HG03064 (cell line): ENCODE data around the gene INSIG2.

Experiments
- ATAC-seq: cut with Tn5 transposase; IDR thresholded peaks from one replicate; pipeline ENCODE4 v1.9.1; 2021; ENCODE audit warnings: low read depth; ENCODE audit not compliant: unreplicated experiment

Gene INSIG2

GRCh38 chr2:118097657-118098056 is 9.4 kb downstream of the INSIG2 start:
- ATAC-seq: no peak

DNA sequence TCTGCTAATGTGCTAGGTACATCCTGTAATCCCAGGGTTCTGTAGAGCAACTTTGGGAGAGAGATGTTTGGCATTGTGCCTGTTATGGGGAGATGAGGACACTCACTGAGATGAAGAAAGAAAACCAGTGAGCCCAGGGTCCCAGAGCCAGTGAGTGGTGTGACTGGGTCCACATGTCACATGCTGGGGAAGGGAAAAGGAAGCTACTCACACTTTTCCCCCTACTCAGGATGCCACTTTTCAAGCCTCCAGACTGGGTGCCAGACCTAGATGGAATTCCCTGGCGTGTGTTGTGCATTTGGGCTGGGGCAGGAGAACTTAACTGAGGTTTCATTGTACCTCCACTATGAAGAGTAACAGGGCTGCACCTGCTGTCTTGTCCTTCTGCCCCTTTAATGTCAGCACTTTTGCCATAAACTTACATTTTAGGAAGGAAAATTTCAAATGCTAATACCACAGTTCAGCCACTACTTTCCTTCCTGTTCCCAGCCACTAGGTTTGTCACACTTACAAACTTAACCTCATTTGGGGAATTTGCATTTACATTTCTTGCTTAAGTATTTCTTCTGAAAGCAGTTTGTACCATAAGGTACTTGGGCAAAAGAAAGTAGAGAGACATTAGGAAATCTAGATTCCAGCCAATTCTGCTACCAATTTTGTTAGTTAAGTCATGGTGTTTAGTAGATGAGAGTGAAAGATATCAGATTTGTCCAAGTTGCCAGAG is 10.2 kb downstream of the INSIG2 start:
- no peak for ATAC-seq

GRCh38 chr2:118102433-118103082 is 14.3 kb downstream of the INSIG2 start:
- ATAC-seq: no peak

DNA sequence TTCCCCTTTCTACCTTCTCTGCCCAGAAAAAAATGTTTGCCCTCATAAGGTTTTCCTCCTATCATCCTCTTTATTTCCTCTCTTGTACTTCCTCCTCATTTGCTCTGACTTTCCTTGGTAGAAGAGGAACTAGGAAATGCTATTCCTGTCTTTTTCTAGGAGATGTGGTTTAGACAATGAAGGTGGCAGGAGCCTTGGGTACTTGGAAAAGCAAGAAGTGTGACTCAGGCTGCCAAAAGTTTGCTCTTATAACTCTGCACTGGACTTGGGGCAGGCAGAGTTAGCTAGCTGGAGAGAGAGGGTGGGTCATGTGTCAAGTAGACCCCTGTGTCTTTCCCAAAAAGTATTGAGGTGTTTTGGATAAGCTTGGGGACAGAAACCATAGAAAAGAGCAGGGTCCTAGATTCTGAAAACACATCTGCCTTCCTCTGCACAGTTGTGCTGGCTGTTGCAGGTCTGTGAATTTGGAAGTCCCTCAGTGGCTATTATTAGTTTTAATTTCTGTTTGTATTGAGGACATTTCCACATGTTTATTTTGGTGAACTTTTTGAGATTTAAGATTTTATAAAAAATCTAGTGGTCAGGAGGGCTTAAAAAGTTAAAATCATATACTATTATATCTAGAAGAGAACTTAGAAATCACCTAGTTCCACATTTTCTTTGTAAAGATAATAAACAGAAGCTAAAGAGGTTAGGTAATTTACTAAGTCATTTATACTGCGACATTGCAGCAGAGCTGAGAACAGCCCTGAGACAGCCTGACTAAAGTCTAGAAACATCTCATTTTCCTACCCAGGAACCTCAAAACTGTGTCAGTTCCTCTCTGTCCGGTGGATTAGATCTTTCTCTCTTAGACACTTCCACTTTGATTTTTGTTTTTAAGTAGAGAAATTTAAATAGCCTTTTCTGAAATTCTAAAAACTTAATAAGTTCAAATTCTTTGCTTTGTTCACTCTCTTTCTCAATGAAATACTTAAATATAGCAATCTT is 16.0 kb downstream of the INSIG2 start:
- ATAC-seq: peak; percentile 93

DNA sequence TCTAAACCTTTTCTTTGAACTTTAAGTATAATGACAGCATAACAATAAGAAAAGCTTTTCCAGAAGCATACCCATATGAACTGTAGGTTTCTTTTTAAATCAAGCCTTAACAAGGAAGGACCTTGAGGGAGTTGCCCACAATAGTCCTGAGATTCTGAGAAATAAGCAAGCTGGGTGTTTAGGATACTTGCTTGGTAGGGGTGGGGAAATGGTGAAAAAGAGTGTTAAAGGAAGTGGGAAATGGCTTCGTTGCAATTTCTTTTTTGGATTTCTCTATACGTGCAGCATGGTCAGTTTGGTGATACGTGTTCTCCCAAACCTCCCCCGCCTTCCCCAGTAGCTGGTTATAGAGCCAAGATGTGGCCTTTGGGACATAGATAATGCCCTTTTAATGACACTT is 17.2 kb downstream of the INSIG2 start:
- ATAC-seq: no peak

DNA sequence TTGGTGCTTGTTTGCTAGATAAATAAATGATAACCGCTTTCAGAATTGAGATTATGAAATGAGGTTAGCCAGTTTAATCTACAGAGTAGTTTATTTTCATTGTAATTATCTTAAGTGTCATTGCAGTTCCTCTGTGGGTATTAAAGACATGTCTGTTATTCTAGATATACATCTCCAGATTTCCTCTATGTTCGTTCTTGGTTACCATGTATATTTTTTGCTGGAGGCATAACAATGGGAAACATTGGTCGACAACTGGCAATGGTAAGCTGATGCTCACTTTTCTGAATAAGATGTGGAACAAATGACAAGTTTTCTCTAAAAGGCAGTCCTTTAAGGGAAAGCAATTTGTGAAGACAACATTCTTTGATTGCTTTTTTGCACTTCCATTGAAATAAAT is 18.7 kb downstream of the INSIG2 start:
- no peak for ATAC-seq

DNA sequence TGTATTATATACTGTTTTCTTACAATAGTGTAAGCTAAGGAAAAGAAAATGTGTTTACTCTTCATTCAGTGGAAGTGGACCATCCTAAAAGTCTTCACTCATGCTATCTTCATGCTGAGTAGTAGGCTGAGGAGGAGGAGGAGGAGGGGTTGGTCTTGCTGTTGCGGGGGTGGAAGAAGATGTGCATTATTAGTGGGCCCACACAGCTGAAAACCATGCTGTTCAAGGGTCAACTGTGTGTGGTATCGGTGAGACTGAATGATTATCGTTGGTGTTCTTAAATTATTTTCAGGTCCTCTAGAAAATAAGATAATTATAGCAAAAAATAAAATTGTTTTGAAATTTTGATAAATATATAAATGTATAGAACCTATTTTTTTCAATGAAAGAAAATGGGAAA is 22.0 kb downstream of the INSIG2 start:
- no peak for ATAC-seq

- no peak for ATAC-seq
These were observed 22.7 kb downstream of the INSIG2 start for GRCh38 chr2:118110991-118111390.

DNA sequence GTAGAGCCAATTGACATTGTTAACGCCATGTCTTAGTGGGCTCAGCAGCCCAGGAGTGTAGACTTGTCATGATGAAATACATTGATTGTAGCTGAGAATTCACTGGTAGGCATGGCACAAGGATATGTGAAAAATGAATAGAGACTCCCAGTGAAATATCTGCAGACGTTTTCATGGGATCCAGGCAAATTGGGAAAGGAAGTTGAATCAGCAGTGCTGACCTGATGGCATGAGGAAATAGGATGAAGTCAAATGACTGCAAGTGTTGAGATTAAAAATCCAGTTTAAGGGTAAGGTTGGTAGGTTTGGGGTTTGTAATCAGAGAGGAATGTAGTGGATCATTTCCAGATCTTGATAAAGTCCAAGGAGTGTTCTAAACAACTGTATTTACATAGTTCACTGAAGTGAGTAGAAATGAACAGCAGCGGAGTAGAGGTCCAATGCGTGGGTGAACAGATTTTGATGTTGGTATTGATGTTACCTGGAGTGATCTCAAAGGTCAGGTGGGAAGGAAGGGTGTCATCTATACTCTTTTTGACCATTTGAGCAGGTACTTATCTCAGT is 24.6 kb downstream of the INSIG2 start:
- ATAC-seq: no peak

DNA sequence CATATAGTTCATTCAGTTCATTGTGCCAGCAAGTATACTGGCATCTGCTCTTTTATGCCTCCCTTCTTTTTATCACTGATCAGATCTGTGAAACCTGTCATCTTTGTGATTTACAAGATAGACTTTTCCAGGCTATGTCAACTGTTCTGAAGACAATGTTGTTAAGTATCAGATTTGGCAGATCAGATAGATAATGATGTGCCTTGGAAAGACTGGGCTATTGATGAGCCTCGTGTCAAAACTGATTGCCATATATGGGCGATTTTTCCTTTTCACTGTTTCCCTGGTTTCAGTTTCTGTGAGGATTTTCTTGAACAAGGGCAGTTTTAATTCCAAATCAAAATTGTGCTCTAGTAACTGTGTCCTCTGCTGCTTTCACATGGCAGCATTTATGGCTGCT is 26.6 kb downstream of the INSIG2 start:
- ATAC-seq: no peak

GRCh38 chr2:118115761-118116160 is 27.5 kb downstream of the INSIG2 start:
- no peak for ATAC-seq

DNA sequence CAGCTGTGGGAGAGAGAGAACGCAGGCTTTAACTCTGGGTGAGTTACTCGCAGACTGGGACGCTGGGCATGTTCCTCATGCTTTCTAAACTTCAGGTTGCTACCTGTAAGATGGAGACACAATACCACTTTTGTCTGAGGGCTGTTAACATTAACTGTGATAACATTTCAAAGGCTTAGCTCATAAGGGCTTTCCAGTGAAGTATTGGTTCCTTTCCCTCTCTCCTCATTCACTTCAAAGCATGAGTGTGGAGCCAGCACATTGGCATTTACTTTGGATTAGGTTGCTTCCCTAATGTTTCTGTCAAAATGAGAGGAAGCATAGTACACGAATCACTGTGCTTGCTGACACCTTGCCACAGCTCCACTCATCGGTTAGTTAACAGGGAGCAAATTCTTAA is 30.2 kb downstream of the INSIG2 start:
- no peak for ATAC-seq

DNA sequence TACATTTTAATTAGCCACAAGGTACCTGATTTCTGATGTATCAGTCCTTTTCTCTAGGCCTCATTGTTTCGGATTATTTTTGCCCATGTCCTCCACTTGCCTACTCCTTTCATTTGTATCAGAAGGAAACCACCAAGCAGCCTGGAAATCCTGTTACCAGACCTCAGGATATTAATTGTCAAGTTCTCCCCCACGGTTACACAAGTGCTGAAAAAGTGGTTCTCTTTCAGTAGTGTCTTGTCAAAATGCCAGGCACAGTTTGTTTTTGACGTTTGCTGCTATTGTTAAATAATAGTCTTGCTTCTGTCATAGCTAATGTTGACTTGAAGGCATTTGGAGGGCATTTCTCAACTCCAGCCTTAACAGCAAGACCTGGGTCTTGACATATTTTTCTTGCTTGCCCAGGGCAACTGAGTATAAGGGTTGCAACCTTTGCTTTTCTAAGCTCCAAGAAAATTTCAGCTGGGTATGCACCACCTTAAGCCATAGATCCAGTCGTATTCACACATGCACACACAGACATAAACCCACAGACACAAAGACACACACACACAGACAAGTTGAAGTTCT is 31.0 kb downstream of the INSIG2 start:
- ATAC-seq: no peak

GRCh38 chr2:118119761-118120400 is 31.6 kb downstream of the INSIG2 start:
- no peak for ATAC-seq

DNA sequence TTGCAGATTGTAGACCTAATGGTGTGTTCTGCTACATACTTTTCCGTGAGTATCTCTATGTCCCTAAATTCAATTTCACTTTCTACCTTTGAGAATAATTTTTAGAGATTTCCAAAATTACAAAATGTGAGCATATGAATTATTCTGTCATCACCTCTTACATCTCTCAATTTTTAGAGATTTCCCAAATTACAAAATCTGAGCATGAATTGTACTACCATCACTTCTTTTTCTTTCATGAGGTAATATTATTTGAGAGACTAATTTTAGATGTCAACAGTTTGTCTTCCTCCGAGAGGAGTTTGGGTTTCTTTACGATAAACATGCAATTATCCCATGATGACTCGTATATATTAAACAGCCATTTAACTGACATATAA is 32.1 kb downstream of the INSIG2 start:
- no peak for ATAC-seq

DNA sequence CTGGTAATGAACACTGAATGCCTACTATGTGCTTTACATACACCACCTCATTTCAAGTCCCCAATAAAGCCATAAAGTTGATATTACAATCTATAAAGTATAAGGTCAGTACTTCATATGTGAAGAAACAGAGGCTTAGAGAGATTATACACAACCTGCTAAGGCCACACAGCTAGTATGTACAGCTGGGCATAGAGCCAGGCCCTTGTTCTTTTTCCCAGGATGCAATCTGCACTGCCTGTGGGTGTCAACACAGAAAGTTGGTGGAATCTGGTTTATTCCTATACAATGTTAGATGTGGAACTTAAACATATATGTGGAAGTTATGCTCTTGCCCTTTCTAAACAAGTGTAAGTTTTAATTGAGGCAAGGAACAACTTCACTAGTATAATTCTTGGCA is 32.8 kb downstream of the INSIG2 start:
- no peak for ATAC-seq

DNA sequence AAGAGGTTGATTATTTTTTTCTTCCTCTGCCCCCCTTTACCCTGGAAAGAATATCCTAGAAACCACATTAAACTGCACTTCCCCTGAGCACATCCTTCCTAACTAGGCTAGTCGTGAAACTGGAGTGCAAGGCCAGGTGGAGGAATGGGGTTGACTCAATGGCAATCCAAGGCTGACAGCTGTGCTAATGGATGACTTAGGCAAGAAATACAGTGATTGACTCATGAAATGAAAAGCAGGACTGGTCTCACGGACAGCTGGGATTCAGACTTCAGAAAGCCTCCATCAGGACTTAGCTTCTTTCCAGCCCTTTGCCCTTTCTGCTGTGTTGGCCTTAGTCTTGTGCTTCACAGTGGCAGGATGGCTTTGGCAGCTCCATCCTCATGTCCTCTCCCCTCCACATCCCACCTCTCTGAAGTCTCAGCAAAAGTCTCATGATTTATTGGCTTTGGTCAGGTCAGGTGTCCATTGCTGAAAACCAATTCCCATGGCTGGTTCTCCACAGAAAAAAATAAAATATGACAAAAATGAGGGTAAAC is 33.8 kb downstream of the INSIG2 start:
- no peak for ATAC-seq

GRCh38 chr2:118122594-118123281 is 34.5 kb downstream of the INSIG2 start:
- peak; percentile 95 for ATAC-seq

DNA sequence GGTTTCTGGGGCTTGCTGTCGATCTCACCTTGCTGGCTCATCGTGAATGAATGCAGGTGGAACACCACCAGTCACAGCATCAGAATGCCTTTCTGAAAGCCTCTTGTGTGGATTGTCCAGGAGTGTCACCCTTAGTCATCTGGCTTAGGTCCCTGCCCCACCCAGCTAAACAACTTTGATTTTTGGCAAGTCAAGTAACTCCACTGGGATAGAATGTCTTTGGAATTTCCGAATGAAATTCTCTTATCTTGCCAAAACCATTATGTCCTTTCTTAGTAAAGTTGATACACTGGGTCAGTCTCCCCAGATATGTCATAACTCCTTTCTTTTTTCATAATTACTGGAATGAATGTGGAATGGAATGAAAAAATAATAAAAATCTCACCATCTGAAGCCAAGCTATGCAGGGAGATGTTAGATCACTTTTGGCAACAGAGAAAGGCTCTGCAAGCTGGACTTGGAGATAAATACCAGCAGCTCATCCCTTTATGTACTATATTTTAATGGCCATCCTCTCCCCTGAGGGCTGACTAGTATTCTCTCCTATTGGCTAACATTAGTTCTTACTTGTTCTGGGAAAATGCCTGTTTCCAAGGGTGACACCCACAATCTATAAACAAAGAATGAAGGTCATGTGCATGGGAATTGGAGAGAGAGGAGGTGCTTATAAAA is 35.4 kb downstream of the INSIG2 start:
- ATAC-seq: no peak
